Muscle of back (tissue), 11 donors: Measurements from ENCODE around the gene ZNF746. TPM values are rescaled to one million over a fixed set of nuclear protein-coding genes. Genes with fewer than 3 reads are reported as not detected.
A peak's percentile ranks its signal among the peaks of the same experiment; 100 is the strongest.

Source experiments
- DNase-seq, 3 donors: peaks; one replicate each; pipeline versions ENCODE4 v3.0.0 to v3.0.0-alpha.2; 2013
- polyA plus RNA-seq, 10 donors: library from polyadenylated mRNA; unstranded; fragments of 120-200 nt; gene quantifications; one replicate each; pipeline ENCODE4 v1.2.1, GENCODE V29; 2013; ENCODE audit not compliant: insufficient read length in 10 of 10

ZNF746 gene
- polyA plus RNA-seq, 10 donors: 7.1 to 10.6 (median 8.8) TPM

DNA sequence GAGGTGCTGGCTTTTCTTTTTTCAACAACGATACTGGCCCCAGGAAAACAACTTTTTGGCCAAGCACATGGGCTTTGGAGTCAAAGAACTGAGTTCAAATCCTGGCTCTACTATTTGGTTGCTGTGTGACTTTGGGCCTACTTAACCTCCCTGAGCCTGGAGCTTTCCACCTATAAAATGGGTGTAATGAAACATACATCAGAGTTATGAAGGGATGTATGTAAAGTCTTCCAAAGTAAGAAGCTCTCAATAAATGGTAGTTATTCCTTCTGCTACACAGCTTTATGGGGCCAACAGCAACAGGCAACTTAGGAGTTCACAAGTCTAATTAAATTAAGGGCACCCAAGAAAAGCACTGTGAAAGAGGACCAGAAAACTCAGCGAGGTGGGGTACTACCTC, 69.7 kb downstream of the ZNF746 start:
- no peak for DNase-seq

DNA sequence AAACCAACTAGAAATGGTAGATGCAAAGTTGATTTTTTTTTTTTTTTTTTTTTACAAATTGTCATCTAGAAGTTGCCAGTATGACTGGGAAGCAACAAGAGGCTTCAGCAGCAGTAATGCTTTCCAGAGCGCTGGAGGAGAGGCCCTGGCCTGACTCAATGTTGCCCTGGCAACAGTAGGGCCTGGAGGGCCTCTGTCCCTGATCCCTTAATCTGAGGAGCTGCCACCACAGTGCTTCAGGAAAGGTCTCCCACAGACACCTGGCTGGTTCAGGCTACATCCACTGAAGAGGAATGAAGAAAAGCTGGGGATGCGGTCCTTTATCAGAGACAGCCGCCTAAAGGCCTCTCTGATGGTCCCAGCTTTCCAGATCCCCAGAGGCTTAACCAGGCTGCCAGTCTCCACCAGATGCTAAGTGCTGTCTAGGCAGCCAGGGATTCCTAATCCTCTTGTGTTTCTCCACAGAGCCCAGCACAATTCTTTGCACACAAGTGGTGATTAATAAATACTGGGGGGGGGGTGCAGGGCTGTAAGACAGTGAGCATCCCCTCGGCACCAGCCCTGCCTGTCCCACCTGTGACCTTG, 70.4 kb downstream of the ZNF746 start:
- no peak for DNase-seq

DNA sequence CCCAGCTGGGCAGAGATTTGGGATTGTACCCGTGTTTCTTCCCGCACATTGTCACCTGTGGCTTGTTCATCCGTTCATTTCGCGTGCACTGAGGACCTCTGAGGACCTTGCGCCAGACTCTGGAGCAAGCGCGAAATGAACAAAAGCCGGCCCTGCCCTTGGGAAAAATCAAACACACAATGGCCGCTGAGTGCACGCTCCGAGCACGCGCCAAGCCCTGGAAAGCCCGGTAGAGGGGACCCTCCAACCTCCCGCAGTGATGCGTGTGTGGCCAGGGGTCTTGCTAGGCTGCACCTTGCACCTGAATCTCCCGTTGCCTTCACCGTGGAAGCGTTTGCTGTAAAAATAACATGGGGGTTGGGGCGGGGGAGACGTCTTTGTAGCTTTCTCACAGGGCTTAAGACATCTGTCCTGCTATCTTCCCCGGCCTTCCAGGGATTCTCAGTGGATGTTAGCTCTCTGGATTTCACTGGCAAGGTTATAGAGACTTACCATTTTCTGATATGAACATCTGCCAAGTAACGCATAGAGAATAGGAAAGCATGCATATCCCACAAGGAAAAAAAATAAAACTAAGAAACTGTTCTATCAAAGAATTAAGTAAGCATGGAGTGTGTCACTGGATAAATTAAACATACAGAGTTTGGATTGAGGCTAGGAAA, 74.0 kb downstream of the ZNF746 start:
- DNase-seq: peak in 1 of 3 donors; percentile 33

DNA sequence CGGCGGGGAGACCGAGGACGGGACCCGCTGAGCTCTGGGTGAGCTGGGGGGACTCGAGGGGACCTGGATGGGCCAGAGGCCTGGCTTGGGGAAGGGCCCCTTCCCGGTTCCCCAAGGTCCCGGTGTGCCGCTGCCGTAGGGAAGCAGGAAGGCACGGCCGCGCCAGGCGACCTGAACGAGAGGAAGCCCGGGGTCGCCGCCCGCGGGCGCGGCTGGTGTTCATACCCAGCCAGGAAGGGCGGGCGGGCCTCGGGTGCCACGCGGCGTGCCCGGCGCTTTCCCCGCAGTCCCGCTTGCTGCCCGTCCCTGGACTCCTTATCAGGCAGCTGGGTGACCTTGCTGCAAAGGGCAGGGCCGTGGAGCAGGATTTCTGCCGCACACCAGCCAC, 74.7 kb downstream of the ZNF746 start:
- peak in 1 of 3 donors; percentile 29 for DNase-seq

Other genes with a start within 250 kb of the ZNF746 start
- 10 to 100 TPM in 8 of 10 donors, 1 to 10 TPM in 2; 7.9 to 16.0 (median 11.5) TPM for gene ZNF783, start 235.6 kb downstream of the ZNF746 start, polyA plus RNA-seq
- gene ZNF777, start 36.7 kb downstream of the ZNF746 start, polyA plus RNA-seq: 10 to 100 TPM in 1 of 10 donors, 1 to 10 TPM in 9; 8.2 to 10.7 (median 9.0) TPM